Left renal pelvis (tissue), 4 donors: ENCODE results near the gene LY86. TPM values are rescaled to one million over a fixed set of nuclear protein-coding genes. Genes with fewer than 3 reads are reported as not detected.

Experiments
- DNase-seq, 4 donors: peaks; one replicate each; pipeline ENCODE4 v3.0.0-alpha.2; 2013; ENCODE audit warnings: low read depth in 4 of 4, low spot score in 3 of 4
- polyA plus RNA-seq, 4 donors: library from polyadenylated mRNA; unstranded; fragments of 120-200 nt; gene quantifications; one replicate each; pipeline ENCODE4 v1.2.1, GENCODE V29; 2013; ENCODE audit not compliant: insufficient read length in 4 of 4

LY86 gene
- polyA plus RNA-seq, 4 donors: 1.9 to 4.6 (median 2.1) TPM

- DNase-seq: peak in 1 of 4 donors; percentile 70
These were observed 108.5 kb downstream of the LY86 start for GRCh38 chr6:6696867-6697531.

- no peak for DNase-seq
These were observed 109.1 kb downstream of the LY86 start for GRCh38 chr6:6697620-6698019.

- peak in 2 of 4 donors; percentile 73 to 83 for DNase-seq
These were observed 111.3 kb downstream of the LY86 start for GRCh38 chr6:6699741-6700367.

GRCh38 chr6:6700407-6701270 is 112.1 kb downstream of the LY86 start:
- DNase-seq: no peak

- DNase-seq: no peak
These were observed 113.3 kb downstream of the LY86 start for GRCh38 chr6:6701864-6702263.

GRCh38 chr6:6703699-6704098 is 115.2 kb downstream of the LY86 start:
- no peak for DNase-seq
